ENCODE data around the gene GLOD5. TPM values are rescaled to one million over a fixed set of nuclear protein-coding genes. Genes with fewer than 3 reads are reported as not detected.

GLOD5 gene
- total RNA-seq, 1 experiment from 2014 or later = not detected

GRCh38 chrX:48787505-48788443, 26.2 kb downstream of the GLOD5 start:
- Histone ChIP-seq H3K14ac (ENCODE audit: insufficient read depth, low read length) (no peak overlapping the region), H3K9ac (ENCODE audit: extremely low read depth, insufficient read length, low read length) (no peak overlapping the region), H3K23me2 (ENCODE audit: insufficient read length, low read depth, low read length, poor library complexity, severe bottlenecking) (no peaks in the 10 kb centered on the region), H3T11ph (ENCODE audit: low read length) (no peak overlapping the region), H3K27ac (ENCODE audit: insufficient read length, low read depth, low read length) (no peak overlapping the region), H3K56ac (ENCODE audit: insufficient read length, low read depth, low read length) (no peak overlapping the region), H3K79me2 (ENCODE audit: insufficient read depth, low read length) (no peaks in the 10 kb centered on the region), H3K18ac (ENCODE audit: insufficient read length, low read depth, low read length) (no peak overlapping the region), H2AK5ac (ENCODE audit: insufficient read length, low read length) (no peak overlapping the region), H3K23ac (ENCODE audit: insufficient read length, low read depth, low read length) (no peak overlapping the region), H2BK20ac (ENCODE audit: low read depth, low read length, poor library complexity, severe bottlenecking) (no peak overlapping the region), H3K4me2 (ENCODE audit: insufficient read depth, insufficient read length, low read length) (no peak overlapping the region), H4K5ac (ENCODE audit: insufficient read length, low read depth, low read length) (no peak overlapping the region), H3K27me3 (ENCODE audit: insufficient read depth, low read length) (no peaks in the 10 kb centered on the region), H2BK15ac (ENCODE audit: low read depth, low read length) (no peak overlapping the region), H4K20me1 (ENCODE audit: control insufficient read depth, insufficient read depth, insufficient read length) (no peaks in the 10 kb centered on the region), H2BK5ac (ENCODE audit: insufficient read length, low read length) (no peak overlapping the region), H2AFZ (ENCODE audit: low read length) (no peak overlapping the region), H2BK12ac (ENCODE audit: insufficient read length, low read depth, low read length) (no peak overlapping the region), H3K79me1 (ENCODE audit: insufficient read depth, low read depth, low read length, poor library complexity, severe bottlenecking) (no peaks in the 10 kb centered on the region), H4K8ac (replicated peaks; ENCODE audit: insufficient read length, low read depth, low read length) (no peak overlapping the region), H4K91ac (ENCODE audit: insufficient read length, low read depth, low read length) (no peak overlapping the region), H3K4ac (ENCODE audit: low read depth, low read length) (no peak overlapping the region), H3K4me1 (ENCODE audit: insufficient read depth, low read length) (no peaks in the 10 kb centered on the region), H3K9me3 (ENCODE audit: control insufficient read depth, low read depth, low read length) (peaks cover 21% of the 10 kb centered on the region), H2BK120ac (ENCODE audit: low read depth, low read length, poor library complexity, severe bottlenecking) (peak overlapping the region; percentile 54)
- TF ChIP-seq CTCF (conservative IDR thresholded peaks at IDR 0.05) = no peak
- peaks cover 0 to 3% (median 2%) of the 10 kb centered on the region in 3 experiments; a peak in 3 of 7 replicates for H3K36me3 Mint-ChIP-seq (ENCODE audit: insufficient read depth in 1 of 3, low read depth in 3 of 3)
- peak overlapping the region in 1 of 2 experiments; percentile 13; a peak in 2 of 5 replicates for H3K4me3 Mint-ChIP-seq
- DNase-seq = no peak
- no peaks in the 10 kb centered on the region for H3K4me1 Mint-ChIP-seq
- peaks cover 18% of the 10 kb centered on the region for H3K27me3 Mint-ChIP-seq (ENCODE audit: low read depth)
- no CpG with 5 or more reads among the region's 17 CpGs for WGBS (ENCODE audit: extremely low coverage, insufficient read length, low lambda C conversion rate)
- no peak overlapping the region; a peak in 1 of 7 replicates for H3K27ac Mint-ChIP-seq
- peaks cover 64 to 76% of the 10 kb centered on the region in 2 experiments for H3K9me3 Mint-ChIP-seq

Data from H9 (cell line).